NT2/D1 (cell line): ENCODE results near the gene ZCWPW1.

Experiments
- YY1 ChIP-seq: IDR thresholded peaks from 2 replicates; pipeline ENCODE4 v1.6.1; 2011; ENCODE audit not compliant: insufficient read length, insufficient read depth
- ZNF274 ChIP-seq: IDR thresholded peaks from 2 replicates; pipeline ENCODE4 v1.6.1; 2011; ENCODE audit warnings: mild to moderate bottlenecking, low read depth, low read length

DNA sequence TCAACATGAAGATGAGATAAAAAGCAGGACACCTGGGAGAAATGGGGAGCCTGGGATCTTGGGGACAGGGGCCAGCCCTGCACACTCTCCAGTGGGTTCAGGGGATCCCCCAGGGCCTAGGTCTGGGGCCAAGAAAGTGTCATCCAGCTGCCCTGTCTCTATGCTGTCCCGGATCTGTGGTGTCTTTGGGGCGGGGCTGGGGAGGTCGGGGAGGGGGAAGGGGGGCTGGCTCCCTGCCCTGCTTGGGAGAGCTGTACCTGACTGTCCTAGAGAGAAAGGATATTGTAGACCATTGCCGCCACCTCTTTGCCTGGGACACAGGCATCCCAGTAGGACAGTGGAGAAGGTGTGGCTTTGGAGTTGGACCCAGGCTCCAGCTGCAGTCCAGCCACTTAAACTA, 42.5 kb upstream of the ZCWPW1 start:
- no peak for TF ChIP-seq YY1
- no peak for TF ChIP-seq ZNF274
